ENCODE data around the gene CELSR1. TPM values are rescaled to one million over a fixed set of nuclear protein-coding genes. Genes with fewer than 3 reads are reported as not detected.

Gene CELSR1
- total RNA-seq, 1 experiment from 2014 or later = 14.2 TPM

- Histone ChIP-seq H3K4me3 (ENCODE audit: low read length) (no peak overlapping the region), H3K4me2 (ENCODE audit: low read length) (no peak overlapping the region), H4K20me1 (ENCODE audit: low read length) (no peaks in the 10 kb centered on the region), H2AFZ (ENCODE audit: low read length) (no peak overlapping the region), H3K27me3 (ENCODE audit: low read length) (no peaks in the 10 kb centered on the region), H3K9ac (ENCODE audit: low read length) (no peak overlapping the region), H3F3A (ENCODE audit: low read length, unreplicated experiment) (no peaks in the 10 kb centered on the region), H3K36me3 (ENCODE audit: low read depth, low read length) (no peaks in the 10 kb centered on the region), H3K79me2 (ENCODE audit: low read length) (no peaks in the 10 kb centered on the region), H3K9me3 (ENCODE audit: low read length) (no peaks in the 10 kb centered on the region), H3K4me1 (ENCODE audit: insufficient read depth, low read length) (peaks cover 8% of the 10 kb centered on the region; the same call in 1 of the 2 replicates), H3K9me2 (replicated peaks; ENCODE audit: low read length) (no peaks in the 10 kb centered on the region), H3K27ac (ENCODE audit: low read length) (no peak overlapping the region)
- BruUV-seq (replicated peaks) = no TSS peak
- ATAC-seq (no peak), DNase-seq (no peak)
- ChIA-PET CTCF (no interaction called here), POLR2A (ENCODE audit: unreplicated experiment) (no interaction called here)
- TF ChIP-seq CTCF (conservative IDR thresholded peaks at IDR 0.05; ENCODE audit: low read depth, low read length) = no peak
- intact Hi-C loops (cut with micrococcal nuclease) = no loop called here
Observed at GRCh38 chr22:46395145-46395544, 142.3 kb downstream of the CELSR1 start.

- Histone ChIP-seq H3K4me2 (ENCODE audit: low read length) (no peak overlapping the region), H3K79me2 (ENCODE audit: low read length) (no peaks in the 10 kb centered on the region), H3K9me2 (replicated peaks; ENCODE audit: low read length) (no peaks in the 10 kb centered on the region), H2AFZ (ENCODE audit: low read length) (no peak overlapping the region), H3F3A (ENCODE audit: low read length, unreplicated experiment) (no peaks in the 10 kb centered on the region), H3K27ac (ENCODE audit: low read length) (no peak overlapping the region), H3K4me1 (ENCODE audit: insufficient read depth, low read length) (peaks cover 8% of the 10 kb centered on the region; the same call in 1 of the 2 replicates), H3K27me3 (ENCODE audit: low read length) (no peaks in the 10 kb centered on the region), H3K9me3 (ENCODE audit: low read length) (no peaks in the 10 kb centered on the region), H3K36me3 (ENCODE audit: low read depth, low read length) (no peaks in the 10 kb centered on the region), H4K20me1 (ENCODE audit: low read length) (no peaks in the 10 kb centered on the region), H3K9ac (ENCODE audit: low read length) (no peak overlapping the region), H3K4me3 (ENCODE audit: low read length) (no peak overlapping the region)
- ATAC-seq = no peak
- intact Hi-C loops (cut with micrococcal nuclease) = no loop called here
- DNase-seq = no peak
- CTCF ChIA-PET = no interaction called here
- TF ChIP-seq EZH2phosphoT487 (IDR thresholded peaks at IDR 0.05; ENCODE audit: borderline replicate concordance, low read length) = no peak
- TF ChIP-seq EZH2 (IDR thresholded peaks at IDR 0.05; ENCODE audit: low read length, unreplicated experiment) = no peak
- no peak for TF ChIP-seq CTCF (conservative IDR thresholded peaks at IDR 0.05; ENCODE audit: low read depth, low read length)
- no TSS peak for BruUV-seq (replicated peaks)
- POLR2A ChIA-PET (ENCODE audit: unreplicated experiment) = no interaction called here
Observed at GRCh38 chr22:46394622-46395021, 142.8 kb downstream of the CELSR1 start.

GRCh38 chr22:46393873-46394272 lies 143.5 kb downstream of the CELSR1 start:
- Histone ChIP-seq H4K20me1 (ENCODE audit: low read length) (no peaks in the 10 kb centered on the region), H3K27me3 (ENCODE audit: low read length) (no peaks in the 10 kb centered on the region), H3K9me2 (replicated peaks; ENCODE audit: low read length) (no peaks in the 10 kb centered on the region), H3K4me1 (ENCODE audit: insufficient read depth, low read length) (peaks cover 8% of the 10 kb centered on the region; the same call in 1 of the 2 replicates), H3K4me2 (ENCODE audit: low read length) (no peak overlapping the region), H3K4me3 (ENCODE audit: low read length) (no peak overlapping the region), H3F3A (ENCODE audit: low read length, unreplicated experiment) (no peaks in the 10 kb centered on the region), H3K9me3 (ENCODE audit: low read length) (no peaks in the 10 kb centered on the region), H3K9ac (ENCODE audit: low read length) (no peak overlapping the region), H2AFZ (ENCODE audit: low read length) (no peak overlapping the region), H3K36me3 (ENCODE audit: low read depth, low read length) (no peaks in the 10 kb centered on the region), H3K79me2 (ENCODE audit: low read length) (no peaks in the 10 kb centered on the region), H3K27ac (ENCODE audit: low read length) (no peak overlapping the region)
- BruUV-seq (replicated peaks) = no TSS peak
- DNase-seq (no peak), ATAC-seq (no peak)
- ChIA-PET POLR2A (ENCODE audit: unreplicated experiment) (no interaction called here), CTCF (no interaction called here)
- TF ChIP-seq CTCF (conservative IDR thresholded peaks at IDR 0.05; ENCODE audit: low read depth, low read length) (no peak), EZH2phosphoT487 (IDR thresholded peaks at IDR 0.05; ENCODE audit: borderline replicate concordance, low read length) (no peak), EZH2 (IDR thresholded peaks at IDR 0.05; ENCODE audit: low read length, unreplicated experiment) (no peak)
- intact Hi-C loops (cut with micrococcal nuclease) = no loop called here

Data from PC-3 (cell line).